OCI-LY7 (cell line): ENCODE results near the gene MORN1. TPM values are rescaled to one million over a fixed set of nuclear protein-coding genes. Genes with fewer than 3 reads are reported as not detected.

Experiments
- BruUV-seq: library from RNA; stranded (reverse); fragments of 400-500 nt; replicated peaks from 2 replicates; lab custom pipeline; 2021; lab: Mats Ljungman, UMichigan
- CTCF ChIA-PET: fragments of 300-600 bp; sonication (Branson Sonifier 250); formaldehyde crosslinking; loops from one replicate; lab custom pipeline; 2022; ENCODE audit warnings: antibody characterized with exemption; ENCODE audit not compliant: unreplicated experiment; lab: Charles Lee
- POLR2A ChIA-PET: fragments of 300-600 bp; sonication (Branson Sonifier 250); formaldehyde crosslinking; loops from one replicate; lab custom pipeline; 2022; ENCODE audit warnings: antibody characterized with exemption; lab: Charles Lee
- DNase-seq: peaks from one replicate; pipeline ENCODE4 v3.0.0-alpha.2; 2015; ENCODE audit warnings: low spot score
- H2AFZ ChIP-seq: fragments of 200-600 bp; sonication (generic), shearing (Covaris generic); 2 replicates; pipeline ENCODE4 v1.6.1; 2014; ENCODE audit warnings: mild to moderate bottlenecking, antibody characterized with exemption, low read length, moderate library complexity
- H3K27ac ChIP-seq: fragments of 200-600 bp; sonication (generic); 2 replicates; pipeline ENCODE4 v1.5.1; 2014; ENCODE audit warnings: mixed run types, low read depth, mild to moderate bottlenecking, moderate library complexity, low read length, inconsistent platforms; ENCODE audit not compliant: poor library complexity, severe bottlenecking
- H3K36me3 ChIP-seq: fragments of 200-600 bp; sonication (generic); 2 replicates; pipeline ENCODE4 v1.6.1; 2014; ENCODE audit warnings: mild to moderate bottlenecking, antibody characterized with exemption, low read length, moderate library complexity, mixed read lengths; ENCODE audit not compliant: insufficient read depth
- H3K4me1 ChIP-seq: fragments of 200-600 bp; sonication (generic); 2 replicates; pipeline ENCODE4 v1.5.1; 2014; ENCODE audit warnings: mild to moderate bottlenecking, low read length; ENCODE audit not compliant: insufficient read depth, poor library complexity, severe bottlenecking
- H3K4me2 ChIP-seq: fragments of 200-600 bp; sonication (generic); 2 replicates; pipeline ENCODE4 v1.6.1; 2014; ENCODE audit warnings: mild to moderate bottlenecking, low read length
- H3K4me3 ChIP-seq: fragments of 200-600 bp; sonication (generic); 2 replicates; pipeline ENCODE4 v1.5.1; 2014; ENCODE audit warnings: mild to moderate bottlenecking, low read depth, low read length; ENCODE audit not compliant: poor library complexity, severe bottlenecking
- H3K79me2 ChIP-seq: fragments of 200-600 bp; sonication (generic); 2 replicates; pipeline ENCODE4 v1.6.1; 2016; ENCODE audit warnings: low read depth, mild to moderate bottlenecking, low read length, moderate library complexity, mixed read lengths; ENCODE audit not compliant: insufficient read depth
- H3K9me2 ChIP-seq: fragments of 200-600 bp; sonication (generic); 2 replicates; pipeline ENCODE4 v1.6.1; 2016; ENCODE audit warnings: mild to moderate bottlenecking, low read length, mixed read lengths; ENCODE audit not compliant: insufficient read depth
- H3K9me3 ChIP-seq: fragments of 200-600 bp; sonication (generic); 2 replicates; pipeline ENCODE4 v1.6.1; 2014; ENCODE audit warnings: mild to moderate bottlenecking, mixed run types, low read length, mixed read lengths
- H4K20me1 ChIP-seq: fragments of 200-600 bp; sonication (generic); 2 replicates; pipeline ENCODE4 v1.6.1; 2014; ENCODE audit warnings: mild to moderate bottlenecking, antibody characterized with exemption, low read length, moderate library complexity, mixed read lengths; ENCODE audit not compliant: insufficient read depth
- CTCF ChIP-seq: fragments of 200-600 bp; sonication (generic); conservative IDR thresholded peaks from 2 replicates; pipeline ENCODE4 v1.5.1; 2014; ENCODE audit warnings: mild to moderate bottlenecking, antibody characterized with exemption, low read length, moderate library complexity, mixed read lengths
- EZH2phosphoT487 ChIP-seq: fragments of 200-600 bp; sonication (generic); IDR thresholded peaks from 2 replicates; pipeline ENCODE4 v1.6.1; 2018; ENCODE audit warnings: low read depth, borderline replicate concordance, mild to moderate bottlenecking, mixed run types, antibody characterized with exemption, low read length, moderate library complexity, mixed read lengths
- intact Hi-C: fragments of 100-400 bp; cut with micrococcal nuclease; formaldehyde crosslinking; loops from one replicate; pipeline ENCODE4 v1.10.0; 2022; ENCODE audit not compliant: unreplicated experiment
- total RNA-seq, 2 experiments: library from RNA; depleted of rRNA in 1 of 2; stranded (reverse); fragments of >200 nt in 1 of 2; shearing (Covaris generic) in 1 of 2; gene quantifications; 2 replicates each; pipeline ENCODE4 v1.2.3, GENCODE V29; 2014 to 2022

The MORN1 gene
- total RNA-seq, 2 experiments from 2014 or later: 13.1 to 29.7 TPM

- H3K27ac ChIP-seq: no peak overlapping the region
- no peaks in the 10 kb centered on the region for H4K20me1 ChIP-seq
- ChIA-PET CTCF (no interaction called here), POLR2A (no interaction called here)
- no peaks in the 10 kb centered on the region for H3K9me2 ChIP-seq
- no peak for DNase-seq
- no peak overlapping the region for H3K4me2 ChIP-seq
- no peaks in the 10 kb centered on the region; the same call in 1 of the 2 replicates for H3K9me3 ChIP-seq
- no peaks in the 10 kb centered on the region for H3K36me3 ChIP-seq
- no peak for TF ChIP-seq CTCF
- TF ChIP-seq EZH2phosphoT487: no peak
- no TSS peak for BruUV-seq
- no peak overlapping the region for H2AFZ ChIP-seq
- H3K79me2 ChIP-seq: no peaks in the 10 kb centered on the region
- no peak overlapping the region for H3K4me3 ChIP-seq
- intact Hi-C loops: no loop called here
- H3K4me1 ChIP-seq: no peaks in the 10 kb centered on the region
These were observed 30.6 kb downstream of the MORN1 start for GRCh38 chr1:2360588-2361364.

GRCh38 chr1:2358651-2359640, 32.4 kb downstream of the MORN1 start:
- ChIA-PET CTCF (no interaction called here), POLR2A (no interaction called here)
- no peaks in the 10 kb centered on the region; the same call in 1 of the 2 replicates for H3K9me3 ChIP-seq
- H3K36me3 ChIP-seq: no peaks in the 10 kb centered on the region
- no peaks in the 10 kb centered on the region for H3K79me2 ChIP-seq
- H3K4me3 ChIP-seq: no peak overlapping the region
- intact Hi-C loops: no loop called here
- no peaks in the 10 kb centered on the region for H3K4me1 ChIP-seq
- no peak overlapping the region for H2AFZ ChIP-seq
- no peak overlapping the region for H3K4me2 ChIP-seq
- no peaks in the 10 kb centered on the region for H4K20me1 ChIP-seq
- BruUV-seq: no TSS peak
- DNase-seq: no peak
- TF ChIP-seq EZH2phosphoT487: no peak
- no peak for TF ChIP-seq CTCF
- no peak overlapping the region for H3K27ac ChIP-seq
- H3K9me2 ChIP-seq: no peaks in the 10 kb centered on the region
